ENCODE measurements around the gene PMEPA1. TPM values are rescaled to one million over a fixed set of nuclear protein-coding genes. Genes with fewer than 3 reads are reported as not detected.

Gene PMEPA1
- polyA plus RNA-seq, 2 of the 4 experiments (the other 2 are of a cell fraction): 131 to 147 TPM

- ChIA-PET POLR2A (no interaction called here), CTCF (interaction anchor here (2.1 kb wide), 1 partner anchor 40 kb away, joined by 7 read pairs; no protein-coding TSS in a partner anchor)
- FAIRE-seq: no peak
- 85% methylated on average over 11 of the region's 21 CpGs for WGBS (ENCODE audit: missing lambda C conversion rate)
- DNase-seq (ENCODE audit: low read depth in 1 of 2, low spot score in 1 of 2): no peak
- no peak overlapping the region for H3K4me3 ChIP-seq
- no peak for TF ChIP-seq NR3C1 (IDR thresholded peaks at IDR 0.05)
- TF ChIP-seq POLR2AphosphoS2 (conservative IDR thresholded peaks at IDR 0.05; ENCODE audit: low read length): 0 out of 2 replicates have a peak, but pooled peaks have one; percentile 39
- no peak for TF ChIP-seq ESRRA (IDR thresholded peaks at IDR 0.05; ENCODE audit: borderline replicate concordance, low read length)
- no peak for TF ChIP-seq HES2 (IDR thresholded peaks at IDR 0.05)
- no peak for TF ChIP-seq ZC3H11A (IDR thresholded peaks at IDR 0.05)
- TF ChIP-seq SREBF2 (IDR thresholded peaks at IDR 0.05): no peak
- no peak for TF ChIP-seq GATA3 (IDR thresholded peaks at IDR 0.05; ENCODE audit: borderline replicate concordance)
- TF ChIP-seq PBX3 (IDR thresholded peaks at IDR 0.05): no peak
- peak in 1 of 2 experiments; percentile 4; a peak in 2 of 6 replicates for ATAC-seq
- H3K27ac ChIP-seq: peak overlapping the region in 1 of 2 experiments; percentile 60; a peak in 3 of 6 replicates
- H3K9me3 ChIP-seq: no peaks in the 10 kb centered on the region
- H3K4me1 ChIP-seq: peaks cover 70% of the 10 kb centered on the region; the same call in 1 of the 3 replicates
- H3K4me2 ChIP-seq: no peak overlapping the region
Observed at GRCh38 chr20:57662456-57663240, 47.2 kb downstream of the PMEPA1 start.

- ChIA-PET POLR2A (no interaction called here), CTCF (interaction anchor here (2.1 kb wide), 1 partner anchor 39 kb away, joined by 7 read pairs; no protein-coding TSS in a partner anchor)
- H3K9me3 ChIP-seq: no peaks in the 10 kb centered on the region
- 95% methylated on average over 26 of the region's 26 CpGs for WGBS (ENCODE audit: missing lambda C conversion rate)
- FAIRE-seq (no peak), DNase-seq (ENCODE audit: low read depth in 1 of 2, low spot score in 1 of 2) (no peak), ATAC-seq (no peak)
- peak overlapping the region in 1 of 2 experiments; percentile 60; a peak in 3 of 6 replicates for H3K27ac ChIP-seq
- TF ChIP-seq JUN (IDR thresholded peaks at IDR 0.05) (no peak), JUNB (IDR thresholded peaks at IDR 0.05) (no peak), ZFP36 (IDR thresholded peaks at IDR 0.05; ENCODE audit: borderline replicate concordance, partially characterized antibody) (no peak), CTCF (IDR thresholded peaks at IDR 0.05) (no peak), HES2 (IDR thresholded peaks at IDR 0.05) (no peak), NPAS2 (CRISPR knock-in tag; IDR thresholded peaks at IDR 0.05; ENCODE audit: borderline replicate concordance) (no peak), ZSCAN20 (CRISPR knock-in tag; IDR thresholded peaks at IDR 0.05) (no peak)
- no peak overlapping the region for H3K4me2 ChIP-seq
- peaks cover 67% of the 10 kb centered on the region; the same call in 2 of the 3 replicates for H3K4me1 ChIP-seq
- no peak overlapping the region for H3K4me3 ChIP-seq
Observed at GRCh38 chr20:57661746-57662455, 47.9 kb downstream of the PMEPA1 start.

- peaks cover 69% of the 10 kb centered on the region; the same call in 2 of the 3 replicates for H3K4me1 ChIP-seq
- DNase-seq (ENCODE audit: low read depth in 1 of 2, low spot score in 1 of 2) (no peak), ATAC-seq (no peak), FAIRE-seq (no peak)
- no peak overlapping the region for H3K4me2 ChIP-seq
- WGBS (ENCODE audit: missing lambda C conversion rate): 92% methylated on average over 26 of the region's 31 CpGs
- H3K27ac ChIP-seq: peak overlapping the region in 1 of 2 experiments; percentile 60; a peak in 2 of 6 replicates
- ChIA-PET POLR2A (no interaction called here), CTCF (interaction anchor here (2.1 kb wide), 1 partner anchor 38 kb away, joined by 7 read pairs; no protein-coding TSS in a partner anchor)
- no peak overlapping the region for H3K4me3 ChIP-seq
- no peaks in the 10 kb centered on the region for H3K9me3 ChIP-seq
- no peak for TF ChIP-seq NPAS2 (CRISPR knock-in tag; IDR thresholded peaks at IDR 0.05; ENCODE audit: borderline replicate concordance)
- peak; percentile 46 for TF ChIP-seq MAFK (IDR thresholded peaks at IDR 0.05; ENCODE audit: partially characterized antibody)
Observed at GRCh38 chr20:57660922-57661745, 48.7 kb downstream of the PMEPA1 start.

All from A549 (cell line).